Activated naive CD8-positive, alpha-beta T cell (primary cell): ENCODE results near the gene MYBPC1.
A peak's percentile ranks its signal among the peaks of the same experiment; 100 is the strongest.
"Not testable (repeated sequence)": the region's sequence is repeated elsewhere in the genome, so short reads cannot be mapped to it uniquely, and the experiment has no call there.

Experiments used
- H3K27ac Mint-ChIP-seq: one replicate; pipeline ENCODE4 v1.8.0; 2021; ENCODE audit warnings: mixed read lengths
- H3K27me3 Mint-ChIP-seq: one replicate; pipeline ENCODE4 v1.8.0; 2021; ENCODE audit warnings: mixed read lengths
- H3K36me3 Mint-ChIP-seq: one replicate; pipeline ENCODE4 v1.8.0; 2021; ENCODE audit warnings: mixed read lengths
- H3K4me1 Mint-ChIP-seq: one replicate; pipeline ENCODE4 v1.8.0; 2021; ENCODE audit warnings: low read depth, mixed read lengths
- H3K4me3 Mint-ChIP-seq: one replicate; pipeline ENCODE4 v1.8.0; 2021; ENCODE audit warnings: mild to moderate bottlenecking, mixed read lengths
- H3K9me3 Mint-ChIP-seq: one replicate; pipeline ENCODE4 v1.8.0; 2021; ENCODE audit warnings: low read depth, mixed read lengths

The MYBPC1 gene

DNA sequence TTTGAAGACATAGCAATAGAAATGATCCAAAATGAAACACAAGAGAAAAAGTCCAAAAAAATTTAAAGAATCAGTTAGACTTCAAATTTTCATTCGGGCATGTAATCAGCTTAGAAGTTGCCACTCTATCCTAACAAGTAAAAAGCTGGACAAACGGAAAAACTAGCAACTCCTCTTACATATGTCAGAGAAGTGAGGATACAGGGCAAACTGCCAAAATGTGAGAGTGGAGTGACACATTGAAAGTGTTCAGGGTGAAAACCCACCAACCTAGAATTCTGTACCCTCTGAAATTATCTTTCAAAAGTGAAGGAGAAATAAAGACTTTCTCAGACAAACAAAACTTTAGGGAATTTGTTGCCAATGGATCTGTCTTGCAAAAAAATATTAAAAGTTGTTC, 60.6 kb downstream of the MYBPC1 start:
- H3K4me3 Mint-ChIP-seq: no peak overlapping the region
- H3K36me3 Mint-ChIP-seq: no peaks in the 10 kb centered on the region
- H3K27ac Mint-ChIP-seq: no peak overlapping the region
- no peaks in the 10 kb centered on the region for H3K9me3 Mint-ChIP-seq
- no peaks in the 10 kb centered on the region for H3K4me1 Mint-ChIP-seq
- peaks cover 13% of the 10 kb centered on the region for H3K27me3 Mint-ChIP-seq

DNA sequence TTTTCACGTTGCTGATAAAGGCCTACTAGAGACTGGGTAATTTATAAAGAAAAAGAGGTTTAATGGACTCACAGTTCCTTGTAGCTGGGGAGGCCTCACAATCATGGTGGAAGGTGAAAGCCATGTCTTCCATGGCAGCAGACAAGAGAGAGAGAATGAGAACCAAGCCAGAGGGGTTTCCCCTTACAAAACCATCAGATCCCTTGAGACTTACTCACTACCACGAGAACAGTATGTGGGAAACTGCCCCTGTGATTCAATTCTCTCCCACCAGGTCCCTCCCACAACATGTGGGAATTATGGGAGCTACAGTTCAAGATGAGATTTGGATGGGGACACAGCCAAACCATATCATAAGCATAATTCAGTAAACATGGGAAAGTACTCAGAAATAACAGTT, 65.9 kb downstream of the MYBPC1 start:
- H3K9me3 Mint-ChIP-seq, H3K36me3 Mint-ChIP-seq, H3K4me3 Mint-ChIP-seq, H3K27me3 Mint-ChIP-seq, H3K4me1 Mint-ChIP-seq, H3K27ac Mint-ChIP-seq: not testable (repeated sequence)

GRCh38 chr12:101663298-101663697, 68.5 kb downstream of the MYBPC1 start:
- no peak overlapping the region for H3K27ac Mint-ChIP-seq
- no peaks in the 10 kb centered on the region for H3K36me3 Mint-ChIP-seq
- peaks cover 3% of the 10 kb centered on the region for H3K27me3 Mint-ChIP-seq
- no peak overlapping the region for H3K4me3 Mint-ChIP-seq
- no peaks in the 10 kb centered on the region for H3K9me3 Mint-ChIP-seq
- H3K4me1 Mint-ChIP-seq: no peaks in the 10 kb centered on the region

GRCh38 chr12:101664992-101665391, 70.2 kb downstream of the MYBPC1 start:
- no peaks in the 10 kb centered on the region for H3K36me3 Mint-ChIP-seq
- H3K27me3 Mint-ChIP-seq: peaks cover 3% of the 10 kb centered on the region
- H3K4me3 Mint-ChIP-seq: no peak overlapping the region
- no peak overlapping the region for H3K27ac Mint-ChIP-seq
- peaks cover 2% of the 10 kb centered on the region for H3K4me1 Mint-ChIP-seq
- no peaks in the 10 kb centered on the region for H3K9me3 Mint-ChIP-seq

DNA sequence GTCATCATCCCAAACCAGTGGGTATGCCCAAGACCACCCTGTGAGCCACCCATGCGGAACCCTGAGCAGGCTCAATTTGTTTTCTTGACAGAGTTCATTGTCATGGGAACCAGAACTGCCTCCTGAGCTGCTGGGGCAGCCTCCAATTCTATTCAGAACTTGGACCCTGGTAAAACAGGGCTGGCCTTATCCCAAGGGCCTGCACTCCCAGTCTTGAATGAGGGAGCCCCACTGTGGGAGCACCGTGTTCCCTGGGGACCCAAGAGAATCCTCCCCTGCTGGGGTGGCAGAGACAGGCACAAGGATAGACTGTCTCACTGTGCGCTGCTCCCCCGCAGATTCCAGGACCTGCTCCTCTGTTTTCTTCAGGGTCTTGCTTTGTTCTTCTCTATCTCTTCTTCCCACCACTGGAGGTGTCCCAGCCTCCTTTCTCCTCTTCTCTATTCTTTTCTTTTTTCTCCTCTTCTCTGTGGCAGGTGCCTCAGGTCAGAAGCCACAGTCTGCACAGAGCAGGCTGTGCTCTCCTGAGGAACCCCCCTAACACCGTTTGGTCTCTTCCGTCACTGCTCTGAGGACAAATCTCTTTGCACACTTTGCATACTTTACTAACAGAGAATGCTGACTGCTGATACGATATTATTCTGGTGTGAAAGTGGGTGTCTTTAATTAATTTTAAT, 71.4 kb downstream of the MYBPC1 start:
- Mint-ChIP-seq H3K4me3 (no peak overlapping the region), H3K9me3 (no peaks in the 10 kb centered on the region), H3K4me1 (peaks cover 13% of the 10 kb centered on the region), H3K27ac (no peak overlapping the region), H3K27me3 (peaks cover 3% of the 10 kb centered on the region), H3K36me3 (no peaks in the 10 kb centered on the region)

DNA sequence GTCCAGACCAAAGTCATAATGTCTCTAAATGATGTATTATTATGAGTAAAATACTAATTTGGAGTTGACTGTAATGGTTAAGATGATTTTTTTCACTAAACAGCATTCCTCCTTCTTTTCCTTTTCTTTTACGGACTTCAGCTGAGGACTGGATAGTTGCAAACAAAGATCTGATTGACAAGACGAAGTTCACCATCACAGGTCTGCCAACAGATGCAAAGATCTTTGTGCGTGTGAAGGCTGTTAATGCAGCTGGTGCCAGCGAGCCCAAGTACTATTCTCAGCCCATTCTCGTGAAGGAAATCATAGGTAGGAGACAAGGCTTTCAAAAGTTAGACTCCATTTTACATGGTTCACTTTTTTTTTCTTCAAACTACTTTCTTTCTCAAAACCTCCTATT, 72.8 kb downstream of the MYBPC1 start:
- H3K36me3 Mint-ChIP-seq: no peaks in the 10 kb centered on the region

GRCh38 chr12:101670007-101670671, 75.4 kb downstream of the MYBPC1 start:
- Mint-ChIP-seq H3K27ac (no peak overlapping the region), H3K36me3 (no peaks in the 10 kb centered on the region), H3K4me3 (no peak overlapping the region), H3K4me1 (peaks cover 19% of the 10 kb centered on the region), H3K27me3 (peaks cover 3% of the 10 kb centered on the region), H3K9me3 (no peaks in the 10 kb centered on the region)

More for the DNA sequence above, 72.8 kb downstream of the MYBPC1 start:
- peaks cover 19% of the 10 kb centered on the region for H3K4me1 Mint-ChIP-seq
- H3K9me3 Mint-ChIP-seq: no peaks in the 10 kb centered on the region
- H3K27me3 Mint-ChIP-seq: peaks cover 3% of the 10 kb centered on the region
- H3K27ac Mint-ChIP-seq: no peak overlapping the region
- no peak overlapping the region for H3K4me3 Mint-ChIP-seq

DNA sequence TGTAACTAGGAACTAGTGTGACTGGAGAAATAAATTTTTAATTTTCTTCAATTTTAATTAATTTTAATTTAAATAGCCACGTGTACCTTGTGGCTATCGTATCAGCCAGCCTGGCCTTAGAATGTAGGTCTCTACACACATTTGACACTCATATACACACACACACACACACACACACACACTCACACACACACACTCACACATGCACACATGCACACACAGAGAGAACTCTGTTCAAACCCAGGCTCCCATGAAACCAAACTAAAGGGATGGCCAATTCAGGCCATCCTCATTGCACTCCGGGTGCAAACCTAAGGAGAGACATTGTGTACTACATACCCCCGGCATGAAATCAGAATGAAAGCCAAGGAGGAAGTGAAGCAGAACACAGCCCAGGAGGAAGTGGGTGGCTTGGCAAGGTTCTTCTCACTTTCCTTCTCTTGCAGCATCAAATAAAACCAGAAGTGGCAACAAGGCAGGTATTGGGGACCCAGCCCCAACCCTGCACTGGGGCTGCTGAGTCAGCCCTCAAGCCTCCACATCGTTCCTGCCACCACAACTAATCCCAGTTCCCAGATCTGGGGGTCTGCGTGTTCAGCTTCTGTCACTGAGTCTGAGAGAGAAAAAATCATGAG, 76.5 kb downstream of the MYBPC1 start:
- Mint-ChIP-seq H3K27me3 (no peaks in the 10 kb centered on the region), H3K36me3 (no peaks in the 10 kb centered on the region), H3K4me1 (peaks cover 19% of the 10 kb centered on the region), H3K4me3 (peak overlapping the region; percentile 51), H3K9me3 (no peaks in the 10 kb centered on the region), H3K27ac (peak overlapping the region; percentile 46)

GRCh38 chr12:101671833-101672232, 77.1 kb downstream of the MYBPC1 start:
- peaks cover 19% of the 10 kb centered on the region for H3K4me1 Mint-ChIP-seq
- H3K36me3 Mint-ChIP-seq: no peaks in the 10 kb centered on the region
- H3K9me3 Mint-ChIP-seq: no peaks in the 10 kb centered on the region
- peak overlapping the region; percentile 46 for H3K27ac Mint-ChIP-seq
- peak overlapping the region; percentile 51 for H3K4me3 Mint-ChIP-seq
- no peaks in the 10 kb centered on the region for H3K27me3 Mint-ChIP-seq

DNA sequence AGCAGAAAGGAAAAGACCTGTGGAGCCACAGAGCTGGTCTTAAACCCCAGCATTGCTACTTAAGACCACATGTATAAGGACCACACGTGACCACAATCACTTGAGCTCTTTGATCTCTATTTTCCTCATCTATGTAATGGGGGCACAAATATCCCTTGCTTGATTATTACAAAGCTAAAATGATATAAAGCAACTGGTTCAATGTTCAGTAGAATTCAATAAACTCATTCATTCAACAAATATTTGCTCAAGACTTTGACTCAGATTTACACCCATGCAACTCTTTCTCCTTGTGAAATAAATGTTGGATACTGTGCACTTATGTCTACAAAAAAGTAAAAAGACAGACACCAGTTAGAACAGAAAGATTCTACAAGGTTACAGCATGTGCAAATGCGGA, 80.8 kb downstream of the MYBPC1 start:
- Mint-ChIP-seq H3K27me3 (no peaks in the 10 kb centered on the region), H3K9me3 (no peaks in the 10 kb centered on the region), H3K4me1 (peaks cover 11% of the 10 kb centered on the region), H3K36me3 (no peaks in the 10 kb centered on the region), H3K4me3 (no peak overlapping the region), H3K27ac (no peak overlapping the region)

- H3K27ac Mint-ChIP-seq, H3K4me1 Mint-ChIP-seq, H3K9me3 Mint-ChIP-seq, H3K27me3 Mint-ChIP-seq, H3K4me3 Mint-ChIP-seq, H3K36me3 Mint-ChIP-seq: not testable (repeated sequence)
Observed at GRCh38 chr12:101676497-101676896, 81.7 kb downstream of the MYBPC1 start.

- H3K27ac Mint-ChIP-seq: no peak overlapping the region
- H3K36me3 Mint-ChIP-seq: no peaks in the 10 kb centered on the region
- no peaks in the 10 kb centered on the region for H3K4me1 Mint-ChIP-seq
- H3K4me3 Mint-ChIP-seq: no peak overlapping the region
- H3K27me3 Mint-ChIP-seq: no peaks in the 10 kb centered on the region
- no peaks in the 10 kb centered on the region for H3K9me3 Mint-ChIP-seq
Observed at GRCh38 chr12:101678081-101678480, 83.3 kb downstream of the MYBPC1 start.

GRCh38 chr12:101680240-101680639, 85.5 kb downstream of the MYBPC1 start:
- Mint-ChIP-seq H3K9me3 (no peaks in the 10 kb centered on the region), H3K27ac (no peak overlapping the region), H3K27me3 (peaks cover 3% of the 10 kb centered on the region), H3K4me3 (no peak overlapping the region), H3K36me3 (peaks cover 2% of the 10 kb centered on the region), H3K4me1 (no peaks in the 10 kb centered on the region)

- no peaks in the 10 kb centered on the region for H3K4me1 Mint-ChIP-seq
Observed at GRCh38 chr12:101680647-101681046, 85.9 kb downstream of the MYBPC1 start.

GRCh38 chr12:101681627-101682026, 86.9 kb downstream of the MYBPC1 start:
- not testable (repeated sequence) for H3K9me3 Mint-ChIP-seq, H3K27me3 Mint-ChIP-seq, H3K36me3 Mint-ChIP-seq, H3K27ac Mint-ChIP-seq, H3K4me1 Mint-ChIP-seq, H3K4me3 Mint-ChIP-seq

More at GRCh38 chr12:101680647-101681046, 85.9 kb downstream of the MYBPC1 start:
- H3K27ac Mint-ChIP-seq: no peak overlapping the region
- peaks cover 4% of the 10 kb centered on the region for H3K27me3 Mint-ChIP-seq
- peaks cover 2% of the 10 kb centered on the region for H3K36me3 Mint-ChIP-seq
- no peak overlapping the region for H3K4me3 Mint-ChIP-seq
- no peaks in the 10 kb centered on the region for H3K9me3 Mint-ChIP-seq
